ENCODE results near the gene TTC7B. TPM values are rescaled to one million over a fixed set of nuclear protein-coding genes. Genes with fewer than 3 reads are reported as not detected.
A peak's percentile ranks its signal among the peaks of the same experiment; 100 is the strongest.

Gene TTC7B
- total RNA-seq, 1 experiment from 2014 or later, result under 0.01 TPM

DNA sequence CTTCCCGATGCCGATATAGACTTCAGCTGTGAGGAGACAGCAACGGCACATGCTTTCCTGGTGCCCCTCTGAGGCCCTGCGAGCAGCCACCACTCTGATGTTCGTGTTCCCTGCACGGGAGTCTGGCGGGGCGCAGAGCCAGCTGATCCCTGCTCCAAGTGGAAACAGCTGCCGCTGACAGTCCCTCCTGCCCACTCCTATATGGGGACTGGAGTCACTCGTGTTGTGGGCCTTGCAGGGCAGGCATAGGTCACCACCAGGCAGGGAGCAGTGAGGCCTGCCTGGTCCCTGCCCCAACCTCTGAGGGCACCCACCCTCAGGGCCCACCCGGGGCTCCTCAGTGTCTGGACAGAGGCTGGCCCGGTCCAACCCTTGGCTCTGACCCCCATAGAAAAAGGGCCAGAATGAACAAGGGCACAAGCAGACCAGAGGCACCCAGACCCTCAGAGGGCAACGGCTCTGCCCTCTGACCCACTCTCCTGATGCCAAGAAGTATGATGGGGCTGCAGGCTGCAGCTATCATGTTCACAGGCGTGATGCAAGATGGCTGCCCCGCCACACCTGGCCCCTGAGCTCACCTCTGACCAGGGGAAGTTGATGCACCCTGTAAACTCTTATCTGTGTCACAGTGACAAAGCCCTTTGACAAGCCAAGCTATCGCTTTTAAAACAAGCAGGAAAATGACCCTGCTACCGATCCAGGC, 237.8 kb downstream of the TTC7B start:
- Histone ChIP-seq H3K4me3 (ENCODE audit: low read length) (no peak overlapping the region), H3K36me3 (ENCODE audit: insufficient read depth, low read length) (no peaks in the 10 kb centered on the region), H3K4me2 (ENCODE audit: low read depth, low read length, poor library complexity, severe bottlenecking) (no peak overlapping the region), H3K9me2 (replicated peaks; ENCODE audit: insufficient read depth, low read length) (no peaks in the 10 kb centered on the region), H3K9ac (ENCODE audit: low read length) (no peak overlapping the region), H3K9me3 (ENCODE audit: low read length) (no peaks in the 10 kb centered on the region), H3K27ac (ENCODE audit: low read length) (no peak overlapping the region), H3K27me3 (ENCODE audit: low read length) (0 out of 2 replicates have a peak, but pooled peaks cover 3% of the 10 kb centered on the region), H3K4me1 (ENCODE audit: low read length) (peaks cover 3% of the 10 kb centered on the region; the same call in 1 of the 2 replicates), H3K79me2 (ENCODE audit: low read length) (no peaks in the 10 kb centered on the region), H2AFZ (ENCODE audit: low read length) (no peak overlapping the region), H4K20me1 (ENCODE audit: insufficient read depth, low read depth, low read length) (no peaks in the 10 kb centered on the region)
- DNase-seq, result no peak

DNA sequence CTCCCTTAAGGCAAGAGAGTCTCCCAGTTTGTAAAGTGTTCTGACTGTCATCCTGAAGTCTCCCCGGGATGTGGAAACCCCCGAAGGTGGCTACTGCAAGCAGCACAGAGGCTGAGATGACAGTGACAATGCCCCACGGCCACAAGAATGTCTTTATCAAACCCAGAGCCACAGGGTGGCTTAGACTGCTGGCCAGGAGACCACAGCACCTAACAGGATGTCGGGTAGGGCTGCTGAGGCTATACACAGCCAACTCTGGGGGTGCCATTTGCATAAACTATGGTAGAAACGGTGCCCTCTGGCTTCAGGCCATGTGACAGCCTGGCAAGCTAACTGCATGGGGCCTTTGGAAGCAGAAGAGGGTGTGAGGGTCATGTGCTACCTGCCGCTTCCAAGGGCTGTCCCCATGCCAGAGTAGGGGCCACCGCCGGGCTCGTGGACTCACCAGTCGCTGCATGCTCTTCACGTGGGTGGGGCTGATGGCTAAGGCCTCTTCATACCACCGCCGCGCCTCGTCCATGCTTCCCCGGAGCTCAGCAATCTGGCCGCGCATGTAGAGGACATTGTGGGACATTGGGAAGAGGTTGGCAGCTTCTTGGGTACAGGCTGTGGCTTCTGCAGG, 238.5 kb downstream of the TTC7B start:
- H2AFZ ChIP-seq (ENCODE audit: low read length), result no peak overlapping the region
- H3K27ac ChIP-seq (ENCODE audit: low read length), result no peak overlapping the region
- no peak overlapping the region for H3K9ac ChIP-seq (ENCODE audit: low read length)

DNA sequence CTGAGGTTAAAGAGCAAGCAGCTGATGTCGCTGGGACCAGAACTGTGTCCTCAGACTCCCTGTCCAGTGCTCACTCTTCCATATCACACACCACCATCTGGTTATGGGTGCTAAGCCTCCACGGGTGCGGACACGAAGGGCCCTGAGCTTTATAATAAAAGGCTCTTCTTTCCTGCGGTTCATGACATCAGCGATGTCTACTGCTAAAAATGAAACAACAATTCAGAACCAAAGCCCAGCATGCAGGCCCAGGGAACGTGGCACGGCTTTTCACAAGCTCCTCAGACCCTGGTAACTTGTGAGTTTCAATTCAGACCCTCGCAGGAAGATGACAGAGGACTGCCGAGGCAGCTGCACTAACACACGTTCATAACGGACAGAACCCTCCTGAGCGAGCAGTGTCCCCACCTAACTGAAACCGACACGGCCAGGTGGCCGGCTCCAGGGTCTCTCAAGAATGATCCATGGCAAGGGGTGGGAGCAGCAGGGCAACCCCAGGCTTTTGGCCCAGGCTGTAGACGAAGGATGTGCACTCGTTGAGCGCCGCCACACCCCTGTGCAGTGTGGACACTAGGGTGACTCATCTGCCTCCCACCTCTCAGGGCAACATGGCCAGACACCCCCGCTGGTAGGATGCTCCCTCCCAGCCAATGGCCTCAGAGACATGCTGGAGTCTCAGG, 239.1 kb downstream of the TTC7B start:
- Histone ChIP-seq H3K36me3 (ENCODE audit: insufficient read depth, low read length) (no peaks in the 10 kb centered on the region), H3K4me2 (ENCODE audit: low read depth, low read length, poor library complexity, severe bottlenecking) (no peak overlapping the region), H3K9ac (ENCODE audit: low read length) (no peak overlapping the region), H3K9me2 (replicated peaks; ENCODE audit: insufficient read depth, low read length) (no peaks in the 10 kb centered on the region), H3K27ac (ENCODE audit: low read length) (no peak overlapping the region), H3K4me3 (ENCODE audit: low read length) (no peak overlapping the region), H3K4me1 (ENCODE audit: low read length) (peaks cover 3% of the 10 kb centered on the region; the same call in 1 of the 2 replicates), H3K9me3 (ENCODE audit: low read length) (no peaks in the 10 kb centered on the region), H3K79me2 (ENCODE audit: low read length) (no peaks in the 10 kb centered on the region), H4K20me1 (ENCODE audit: insufficient read depth, low read depth, low read length) (no peaks in the 10 kb centered on the region), H2AFZ (ENCODE audit: low read length) (no peak overlapping the region), H3K27me3 (ENCODE audit: low read length) (0 out of 2 replicates have a peak, but pooled peaks cover 3% of the 10 kb centered on the region)
- no peak for DNase-seq

More for the DNA sequence above, 238.5 kb downstream of the TTC7B start:
- H4K20me1 ChIP-seq (ENCODE audit: insufficient read depth, low read depth, low read length), result no peaks in the 10 kb centered on the region
- peaks cover 3% of the 10 kb centered on the region; the same call in 1 of the 2 replicates for H3K4me1 ChIP-seq (ENCODE audit: low read length)
- H3K79me2 ChIP-seq (ENCODE audit: low read length), result no peaks in the 10 kb centered on the region
- 0 out of 2 replicates have a peak, but pooled peaks cover 3% of the 10 kb centered on the region for H3K27me3 ChIP-seq (ENCODE audit: low read length)
- H3K36me3 ChIP-seq (ENCODE audit: insufficient read depth, low read length), result no peaks in the 10 kb centered on the region
- no peak overlapping the region for H3K4me2 ChIP-seq (ENCODE audit: low read depth, low read length, poor library complexity, severe bottlenecking)
- H3K9me2 ChIP-seq (replicated peaks; ENCODE audit: insufficient read depth, low read length), result no peaks in the 10 kb centered on the region
- no peak overlapping the region for H3K4me3 ChIP-seq (ENCODE audit: low read length)
- DNase-seq, result peak; percentile 48
- no peaks in the 10 kb centered on the region for H3K9me3 ChIP-seq (ENCODE audit: low read length)

DNA sequence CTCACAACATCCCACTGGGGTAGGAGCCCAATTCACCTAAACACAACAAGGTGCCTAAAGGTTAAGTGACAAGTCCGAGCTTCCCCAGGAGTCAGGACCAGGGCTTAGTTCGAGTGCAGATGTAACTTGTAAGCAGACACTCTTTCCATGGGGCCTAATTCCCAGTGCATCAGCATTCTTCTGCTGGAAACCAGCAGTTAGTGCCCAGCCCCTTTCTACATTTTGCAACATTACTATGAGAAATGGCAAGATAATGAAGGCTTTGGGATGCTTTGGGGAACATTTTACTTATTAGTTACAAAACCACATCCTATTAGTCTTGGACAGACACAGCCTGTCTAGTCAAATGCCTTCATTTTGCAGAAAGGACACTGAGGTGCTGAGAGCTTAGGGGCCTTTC, 239.6 kb downstream of the TTC7B start:
- Histone ChIP-seq H3K36me3 (ENCODE audit: insufficient read depth, low read length) (no peaks in the 10 kb centered on the region), H4K20me1 (ENCODE audit: insufficient read depth, low read depth, low read length) (no peaks in the 10 kb centered on the region), H3K9me2 (replicated peaks; ENCODE audit: insufficient read depth, low read length) (no peaks in the 10 kb centered on the region), H3K4me2 (ENCODE audit: low read depth, low read length, poor library complexity, severe bottlenecking) (no peak overlapping the region), H3K27me3 (ENCODE audit: low read length) (0 out of 2 replicates have a peak, but pooled peaks cover 3% of the 10 kb centered on the region), H3K9ac (ENCODE audit: low read length) (no peak overlapping the region), H2AFZ (ENCODE audit: low read length) (no peak overlapping the region), H3K27ac (ENCODE audit: low read length) (no peak overlapping the region), H3K4me1 (ENCODE audit: low read length) (peaks cover 3% of the 10 kb centered on the region; the same call in 1 of the 2 replicates), H3K79me2 (ENCODE audit: low read length) (no peaks in the 10 kb centered on the region), H3K4me3 (ENCODE audit: low read length) (no peak overlapping the region), H3K9me3 (ENCODE audit: low read length) (no peaks in the 10 kb centered on the region)
- DNase-seq, result no peak

DNA sequence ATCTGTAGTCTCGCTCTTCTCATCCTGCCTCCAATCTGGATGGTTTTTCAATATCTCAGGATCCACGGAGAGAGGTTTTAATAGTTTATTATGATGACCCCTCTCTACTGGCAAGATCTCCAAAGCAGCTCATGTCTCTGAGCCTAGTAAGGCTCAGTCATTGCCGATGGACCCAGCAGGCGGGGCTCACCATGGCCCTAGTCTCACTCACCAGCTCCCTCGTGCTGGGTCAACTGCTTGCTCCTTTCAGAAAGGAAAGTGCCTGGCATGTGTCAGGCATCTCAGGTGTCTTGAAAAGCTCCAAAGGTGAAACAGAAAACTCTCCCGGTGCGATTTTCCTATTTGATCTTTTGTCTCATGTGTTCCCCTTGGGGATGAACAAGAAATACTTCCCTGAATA, 240.4 kb downstream of the TTC7B start:
- Histone ChIP-seq H3K4me2 (ENCODE audit: low read depth, low read length, poor library complexity, severe bottlenecking) (no peak overlapping the region), H3K4me1 (ENCODE audit: low read length) (peaks cover 3% of the 10 kb centered on the region; the same call in 1 of the 2 replicates), H3K9me2 (replicated peaks; ENCODE audit: insufficient read depth, low read length) (no peaks in the 10 kb centered on the region), H3K4me3 (ENCODE audit: low read length) (no peak overlapping the region), H4K20me1 (ENCODE audit: insufficient read depth, low read depth, low read length) (no peaks in the 10 kb centered on the region), H3K79me2 (ENCODE audit: low read length) (no peaks in the 10 kb centered on the region), H3K27ac (ENCODE audit: low read length) (no peak overlapping the region), H3K36me3 (ENCODE audit: insufficient read depth, low read length) (no peaks in the 10 kb centered on the region), H3K27me3 (ENCODE audit: low read length) (0 out of 2 replicates have a peak, but pooled peaks cover 3% of the 10 kb centered on the region), H2AFZ (ENCODE audit: low read length) (no peak overlapping the region), H3K9ac (ENCODE audit: low read length) (no peak overlapping the region), H3K9me3 (ENCODE audit: low read length) (no peaks in the 10 kb centered on the region)
- no peak for DNase-seq

DNA sequence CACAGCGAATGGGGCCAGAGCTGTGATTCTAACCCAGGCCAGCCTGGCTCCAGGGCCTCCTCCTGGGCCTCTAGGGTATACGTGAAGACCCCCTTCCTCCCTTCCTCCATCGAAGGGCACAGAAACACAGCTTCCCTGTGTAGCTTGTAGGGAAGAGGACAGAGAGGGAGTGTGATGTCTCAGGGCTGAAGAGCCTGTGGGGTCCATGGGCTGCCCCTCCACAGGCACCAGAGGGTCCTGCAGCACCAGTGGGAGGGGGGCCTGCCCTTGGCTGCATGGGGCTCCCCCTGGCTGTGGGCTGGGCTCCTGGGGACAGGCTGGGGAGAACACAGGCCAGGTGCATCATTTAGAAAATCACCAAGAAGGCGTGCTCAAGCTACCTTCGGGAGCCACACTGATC, 240.9 kb downstream of the TTC7B start:
- H3K9ac ChIP-seq (ENCODE audit: low read length), result no peak overlapping the region
- no peak overlapping the region for H3K27ac ChIP-seq (ENCODE audit: low read length)
- H3K9me2 ChIP-seq (replicated peaks; ENCODE audit: insufficient read depth, low read length), result no peaks in the 10 kb centered on the region
- H3K79me2 ChIP-seq (ENCODE audit: low read length), result no peaks in the 10 kb centered on the region
- no peaks in the 10 kb centered on the region for H4K20me1 ChIP-seq (ENCODE audit: insufficient read depth, low read depth, low read length)
- H3K9me3 ChIP-seq (ENCODE audit: low read length), result no peaks in the 10 kb centered on the region
- no peak for DNase-seq
- H2AFZ ChIP-seq (ENCODE audit: low read length), result no peak overlapping the region
- peaks cover 3% of the 10 kb centered on the region; the same call in 1 of the 2 replicates for H3K4me1 ChIP-seq (ENCODE audit: low read length)
- H3K27me3 ChIP-seq (ENCODE audit: low read length), result 0 out of 2 replicates have a peak, but pooled peaks cover 3% of the 10 kb centered on the region
- H3K4me2 ChIP-seq (ENCODE audit: low read depth, low read length, poor library complexity, severe bottlenecking), result no peak overlapping the region
- H3K4me3 ChIP-seq (ENCODE audit: low read length), result no peak overlapping the region
- H3K36me3 ChIP-seq (ENCODE audit: insufficient read depth, low read length), result no peaks in the 10 kb centered on the region

DNA sequence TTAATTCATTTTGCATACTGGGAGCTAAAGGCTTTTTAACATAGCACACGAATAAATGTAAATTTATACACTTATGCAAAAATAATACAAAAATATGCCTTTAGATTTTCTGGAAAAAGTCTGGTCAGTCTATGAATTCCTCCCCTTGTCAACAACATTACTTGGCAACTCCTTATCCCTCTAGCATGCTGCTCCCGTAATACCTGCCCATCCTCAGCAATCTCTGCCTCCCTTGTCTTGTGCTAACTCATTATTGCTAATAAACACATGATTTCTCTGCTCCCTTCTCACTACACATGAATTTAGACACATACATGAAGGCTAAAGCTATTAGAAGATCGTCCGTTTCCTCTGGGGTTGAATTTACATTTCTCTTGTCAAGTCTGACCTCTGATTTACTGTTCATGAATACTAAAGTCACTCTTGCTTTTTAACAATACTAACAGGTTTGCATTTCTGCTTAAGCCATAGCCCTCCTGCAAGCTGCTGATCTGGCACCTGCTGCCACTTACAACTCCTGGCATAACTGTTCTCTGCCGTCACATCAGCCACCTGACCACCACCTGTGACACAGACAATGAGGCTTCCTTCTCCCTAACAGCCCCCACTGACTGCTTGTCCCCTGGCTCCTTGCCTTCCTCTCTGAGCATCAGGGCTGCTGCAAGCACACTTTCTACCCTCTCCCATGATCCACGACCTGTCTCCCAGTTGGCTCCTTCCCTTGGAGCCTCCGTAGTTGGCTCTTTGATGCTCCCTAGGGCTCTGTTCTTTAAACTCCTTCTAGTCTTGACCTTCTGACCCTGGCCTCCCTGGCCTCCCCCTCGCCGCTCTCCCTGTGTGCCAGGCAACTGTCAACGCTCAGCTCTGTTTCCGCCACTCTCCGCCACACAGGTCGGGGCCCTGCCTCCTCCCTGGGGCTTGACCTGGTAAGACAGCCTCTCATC, 241.8 kb downstream of the TTC7B start:
- DNase-seq, result no peak
- Histone ChIP-seq H2AFZ (ENCODE audit: low read length) (no peak overlapping the region), H3K79me2 (ENCODE audit: low read length) (no peaks in the 10 kb centered on the region), H3K4me2 (ENCODE audit: low read depth, low read length, poor library complexity, severe bottlenecking) (no peak overlapping the region), H3K9me3 (ENCODE audit: low read length) (no peaks in the 10 kb centered on the region), H3K9me2 (replicated peaks; ENCODE audit: insufficient read depth, low read length) (no peaks in the 10 kb centered on the region), H3K4me1 (ENCODE audit: low read length) (peaks cover 3% of the 10 kb centered on the region; the same call in 1 of the 2 replicates), H3K9ac (ENCODE audit: low read length) (no peak overlapping the region), H3K27ac (ENCODE audit: low read length) (no peak overlapping the region), H3K4me3 (ENCODE audit: low read length) (no peak overlapping the region), H4K20me1 (ENCODE audit: insufficient read depth, low read depth, low read length) (no peaks in the 10 kb centered on the region), H3K27me3 (ENCODE audit: low read length) (0 out of 2 replicates have a peak, but pooled peaks cover 3% of the 10 kb centered on the region), H3K36me3 (ENCODE audit: insufficient read depth, low read length) (no peaks in the 10 kb centered on the region)
